HG02852 (cell line): Measurements from ENCODE around the gene PTPRC.

Source experiments
- ATAC-seq: cut with Tn5 transposase; IDR thresholded peaks from one replicate; pipeline ENCODE4 v1.9.1; 2021; ENCODE audit warnings: mild to moderate bottlenecking, moderate library complexity; ENCODE audit not compliant: unreplicated experiment

PTPRC gene

GRCh38 chr1:198749279-198749678 is 110.4 kb downstream of the PTPRC start:
- ATAC-seq = no peak

DNA sequence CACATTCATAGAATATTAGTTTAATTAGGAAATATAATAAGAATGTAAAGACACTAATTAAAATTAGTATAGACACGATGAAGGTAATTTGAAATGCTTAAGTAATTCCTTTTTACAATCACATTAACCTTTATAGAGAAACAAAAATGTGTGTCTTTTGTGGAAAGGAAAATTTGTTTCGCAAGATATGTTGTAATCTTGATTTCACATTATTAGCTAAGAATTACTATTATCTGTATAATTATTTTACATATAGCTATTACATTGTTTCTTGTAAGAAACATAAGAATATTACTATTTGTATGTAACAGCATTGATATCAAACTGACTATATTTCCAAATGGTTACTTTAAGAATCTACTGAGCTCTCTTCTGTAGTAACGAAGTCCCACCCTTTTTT is 111.2 kb downstream of the PTPRC start:
- ATAC-seq = no peak

- ATAC-seq = no peak
Measured at GRCh38 chr1:198751741-198752140, 112.9 kb downstream of the PTPRC start.

GRCh38 chr1:198754670-198755069 is 115.8 kb downstream of the PTPRC start:
- no peak for ATAC-seq

GRCh38 chr1:198755715-198756114 is 116.9 kb downstream of the PTPRC start:
- no peak for ATAC-seq

GRCh38 chr1:198756470-198756869 is 117.6 kb downstream of the PTPRC start:
- no peak for ATAC-seq

DNA sequence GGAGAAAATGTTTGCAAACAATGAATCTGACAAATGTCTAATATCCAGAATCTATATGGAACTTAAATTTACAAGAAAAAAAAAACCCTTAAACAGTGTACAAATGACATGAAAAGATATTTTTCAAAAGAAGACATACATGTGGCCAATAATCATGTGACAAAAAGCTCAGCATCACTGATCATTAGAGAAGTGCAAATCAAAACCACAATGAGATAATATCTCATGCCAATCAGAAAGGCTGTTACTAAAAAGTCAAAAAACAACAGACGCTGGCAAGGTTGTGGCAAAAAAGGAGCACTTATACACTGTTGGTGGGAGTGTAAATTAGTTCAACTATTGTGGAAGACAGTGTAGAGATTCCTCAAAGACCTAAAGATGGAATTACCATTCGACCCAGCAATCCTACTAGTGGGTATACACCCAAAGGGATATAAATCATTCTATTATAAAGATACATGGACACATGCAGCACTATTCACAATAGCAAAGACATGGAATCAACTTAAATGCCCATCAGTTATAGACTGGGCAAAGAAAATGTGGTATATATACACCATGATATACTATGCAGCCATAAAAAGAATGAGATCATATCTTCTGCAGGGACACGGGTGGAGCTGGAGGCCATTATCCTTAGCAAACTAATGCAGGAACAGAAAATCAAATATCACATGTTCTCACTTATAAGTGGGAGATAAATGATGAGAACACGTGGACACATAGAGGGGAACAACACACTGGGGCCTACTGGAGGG is 123.2 kb downstream of the PTPRC start:
- ATAC-seq = no peak

DNA sequence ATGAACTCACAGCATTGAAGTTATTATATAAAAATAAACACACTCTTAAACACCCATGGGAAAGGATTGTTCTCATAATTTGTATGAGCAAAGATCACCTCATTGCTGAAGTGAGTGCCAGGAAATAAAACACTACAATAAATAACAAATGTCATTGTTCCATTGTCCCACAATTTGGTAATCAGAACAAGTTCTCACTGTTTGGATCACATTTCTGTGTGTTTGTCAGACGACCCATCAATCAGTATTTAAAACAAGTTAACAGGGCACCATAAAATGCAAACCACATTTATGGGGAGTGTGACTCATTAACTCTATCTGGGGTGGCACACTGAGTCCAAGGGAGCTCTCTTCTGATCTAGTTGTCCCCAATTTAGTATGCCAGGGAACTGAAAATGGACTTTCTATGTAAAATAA is 124.5 kb downstream of the PTPRC start:
- ATAC-seq = no peak

DNA sequence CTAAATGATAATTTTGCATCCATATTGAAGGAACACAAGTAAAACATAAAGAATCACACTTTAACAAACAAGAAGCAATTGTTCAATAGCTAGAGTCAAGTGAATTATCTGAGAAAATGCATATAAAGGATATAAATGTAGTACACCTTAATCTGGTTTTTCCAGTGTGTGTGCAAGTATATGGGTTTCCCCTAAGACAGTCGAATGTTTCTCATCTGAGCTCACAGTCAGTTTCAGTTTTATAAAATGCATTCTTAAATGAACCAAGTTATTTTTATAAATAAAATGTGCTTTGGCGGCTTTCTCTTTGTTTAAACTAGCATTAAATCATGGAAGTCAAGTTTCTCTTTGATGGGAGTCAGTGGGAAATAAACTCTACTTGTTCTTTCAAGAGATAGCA is 125.9 kb downstream of the PTPRC start:
- no peak for ATAC-seq

GRCh38 chr1:198765416-198765815 is 126.6 kb downstream of the PTPRC start:
- ATAC-seq = no peak

DNA sequence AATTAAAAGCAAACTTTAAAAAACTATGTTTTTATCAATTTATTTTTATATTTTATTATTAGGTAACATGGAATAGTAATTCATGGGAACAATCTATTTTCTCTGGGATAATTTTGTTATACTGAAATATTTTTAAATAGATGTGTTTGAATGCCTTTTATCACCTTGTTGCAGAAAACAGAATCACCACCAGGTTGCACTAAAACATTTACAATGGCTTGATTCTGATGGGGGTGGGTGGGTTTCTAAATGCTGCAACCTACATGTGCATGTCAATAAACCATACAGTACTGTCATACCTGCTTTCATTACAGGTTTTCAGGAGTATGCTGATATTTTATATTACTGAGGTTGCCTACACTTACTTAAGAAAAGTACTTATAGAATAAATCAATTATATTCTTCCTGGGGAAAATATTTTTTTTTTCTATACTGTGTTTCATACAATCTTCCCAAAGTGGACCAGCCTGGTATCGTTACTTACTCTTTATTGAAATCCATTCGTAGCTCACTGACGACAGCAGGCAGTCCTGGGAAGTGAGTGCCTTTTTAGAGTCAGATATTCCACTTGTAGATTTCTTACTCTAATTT is 132.8 kb downstream of the PTPRC start:
- no peak for ATAC-seq

DNA sequence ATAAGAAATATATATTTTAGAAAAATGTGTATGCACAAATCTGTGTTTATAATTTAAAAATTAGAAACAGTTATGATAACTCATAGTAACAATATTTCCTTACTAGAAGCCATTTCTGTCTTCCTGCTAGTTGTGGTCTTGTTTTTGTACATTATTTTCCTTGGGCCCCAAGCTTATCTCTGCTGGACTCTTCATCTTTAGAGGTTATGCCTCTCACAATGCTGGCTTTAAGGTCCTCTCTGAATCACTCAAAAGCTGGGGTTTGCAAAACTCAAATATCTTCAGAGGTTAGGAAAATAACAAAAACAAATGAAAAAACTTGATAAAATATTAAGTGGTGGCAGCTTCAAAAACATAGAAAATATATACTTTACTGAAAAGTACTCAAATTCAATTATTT is 133.8 kb downstream of the PTPRC start:
- no peak for ATAC-seq

GRCh38 chr1:198773030-198773429 is 134.2 kb downstream of the PTPRC start:
- ATAC-seq = no peak

DNA sequence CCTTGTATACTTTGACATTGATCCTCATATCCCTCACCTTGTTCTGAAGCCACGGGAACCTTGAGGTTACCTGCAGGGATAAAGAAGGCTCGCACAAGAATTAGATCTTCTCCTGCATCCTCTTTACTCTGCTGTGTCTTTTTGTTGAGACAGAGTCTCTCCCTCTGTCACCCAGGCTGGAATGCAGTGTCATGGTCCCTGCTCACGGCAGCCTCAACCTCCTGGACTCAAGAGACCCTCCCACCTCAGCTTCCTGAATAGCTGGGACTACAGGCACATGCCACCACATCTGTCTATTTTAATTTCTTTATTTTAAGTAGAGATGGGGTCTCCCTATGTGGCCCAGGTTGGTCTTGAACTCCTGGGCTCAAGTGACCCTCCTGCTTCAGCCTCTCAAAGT is 134.7 kb downstream of the PTPRC start:
- ATAC-seq = no peak

DNA sequence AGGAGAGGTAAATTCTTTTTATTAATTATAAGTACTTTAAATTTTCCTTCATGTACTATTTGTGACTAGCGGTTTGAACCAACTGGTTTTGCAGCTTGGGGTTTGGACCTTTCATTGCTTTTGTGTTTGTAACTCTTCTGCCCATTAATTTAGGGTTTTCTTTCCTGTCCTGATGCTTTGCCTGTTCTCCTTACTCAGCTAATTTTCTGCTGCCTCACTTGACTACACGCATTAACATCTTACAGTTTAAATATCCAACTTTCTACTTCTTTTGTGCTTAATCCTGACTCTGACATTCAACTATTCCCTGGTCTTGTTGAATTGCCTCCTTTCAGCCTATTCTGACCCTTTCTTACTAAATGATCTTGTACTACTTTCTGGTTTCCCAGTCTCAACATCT is 135.6 kb downstream of the PTPRC start:
- no peak for ATAC-seq

DNA sequence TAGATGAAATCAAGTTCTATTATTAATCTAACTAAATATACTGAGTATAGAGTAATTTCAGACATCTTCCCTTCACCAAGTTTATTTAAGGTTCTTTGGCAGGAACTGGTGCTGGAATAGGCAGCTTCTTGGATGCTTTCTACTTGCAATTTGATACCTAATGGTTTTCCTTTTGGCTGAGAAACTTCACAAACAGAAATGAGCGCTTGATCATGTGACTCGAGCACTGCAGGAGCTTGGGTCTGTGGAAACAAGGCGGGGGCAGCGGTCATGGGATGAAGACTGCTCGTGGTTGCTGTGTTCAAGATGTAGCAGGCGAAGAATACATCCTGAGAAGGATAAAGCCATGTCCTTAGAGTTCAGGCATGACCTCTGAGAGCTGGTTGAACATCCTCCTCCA is 136.8 kb downstream of the PTPRC start:
- no peak for ATAC-seq

GRCh38 chr1:198776602-198777029 is 137.8 kb downstream of the PTPRC start:
- ATAC-seq = no peak

DNA sequence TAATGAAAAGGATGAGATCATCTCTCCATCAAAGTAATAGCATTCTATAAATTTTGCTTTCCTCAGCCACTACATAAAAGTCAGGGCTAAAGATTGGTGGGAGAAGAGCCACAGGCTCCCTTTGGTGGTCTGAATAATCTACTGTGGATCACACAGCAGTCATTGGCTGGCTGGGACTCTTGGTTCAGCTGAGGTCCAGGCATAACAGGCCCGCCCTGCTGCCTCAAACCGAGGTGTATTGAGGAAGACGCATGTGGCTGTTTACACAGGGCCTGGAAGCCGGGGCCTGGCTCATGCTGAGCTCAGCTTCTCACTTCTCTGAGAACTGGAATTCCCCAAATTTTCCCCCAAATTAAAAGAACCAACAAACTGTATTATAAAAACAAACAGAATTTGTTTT is 139.2 kb downstream of the PTPRC start:
- no peak for ATAC-seq

GRCh38 chr1:198780376-198780775 is 141.5 kb downstream of the PTPRC start:
- ATAC-seq = no peak

DNA sequence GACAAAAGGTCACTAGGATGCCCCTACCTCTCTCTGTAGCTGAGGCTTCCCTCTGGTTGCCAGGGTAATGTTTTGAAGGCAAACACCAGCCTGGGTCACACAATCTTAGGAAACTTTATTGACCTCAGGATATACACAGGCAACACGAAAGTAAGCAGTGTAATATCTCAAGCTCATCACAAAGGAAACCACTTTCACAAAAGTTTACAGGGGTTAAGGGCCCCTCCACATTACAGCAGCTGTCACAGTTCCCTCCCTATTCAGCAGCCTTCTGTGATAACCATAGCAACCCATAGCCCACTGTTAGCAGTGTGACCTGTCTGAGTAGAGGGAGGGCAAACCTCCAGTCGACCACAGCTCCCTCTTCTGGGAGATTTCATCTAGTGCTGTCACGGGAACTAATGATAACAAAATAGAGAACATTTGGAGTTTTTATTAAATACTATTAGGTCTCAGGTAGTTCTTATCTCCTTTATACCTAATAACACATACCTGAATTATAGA is 149.8 kb downstream of the PTPRC start:
- peak; percentile 79 for ATAC-seq

DNA sequence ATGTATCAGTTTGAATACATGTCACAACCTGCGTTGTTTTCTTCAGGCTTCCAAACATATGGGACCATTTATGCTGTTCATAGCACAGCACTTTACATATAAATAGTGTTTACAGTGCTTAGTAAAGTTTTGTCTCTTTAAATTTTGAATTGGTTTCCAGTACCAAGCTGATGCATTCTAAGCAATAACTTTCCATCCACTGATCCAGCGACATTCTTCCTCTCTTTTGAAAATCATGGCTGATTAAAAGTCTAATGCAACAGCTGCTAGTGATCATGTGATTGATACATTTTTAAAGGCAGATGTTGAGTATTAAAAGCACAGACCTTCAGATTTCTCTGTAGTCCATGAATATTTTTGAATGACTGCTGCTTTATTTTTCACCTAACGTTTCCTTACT is 154.9 kb downstream of the PTPRC start:
- ATAC-seq = no peak

- no peak for ATAC-seq
Measured at GRCh38 chr1:198794498-198794897, 155.7 kb downstream of the PTPRC start.

- ATAC-seq = no peak
Measured at GRCh38 chr1:198797656-198798055, 158.8 kb downstream of the PTPRC start.
